ENCODE measurements around the gene UCHL5. TPM values are rescaled to one million over a fixed set of nuclear protein-coding genes. Genes with fewer than 3 reads are reported as not detected.

The UCHL5 gene
- total RNA-seq, 1 donor, result 34.4 TPM

- H3K4me3 ChIP-seq (ENCODE audit: insufficient read depth, low read length), result no peak overlapping the region
- H3K36me3 ChIP-seq (ENCODE audit: insufficient read depth, low read length), result peaks cover 26% of the 10 kb centered on the region
- H4K20me1 ChIP-seq (ENCODE audit: insufficient read depth, low read length), result peaks cover 2% of the 10 kb centered on the region
- peaks cover 49% of the 10 kb centered on the region for H3K79me2 ChIP-seq (ENCODE audit: insufficient read depth, low read length)
- H3K4me1 ChIP-seq (ENCODE audit: insufficient read depth, low read length), result peaks cover 13% of the 10 kb centered on the region
- H3K4me2 ChIP-seq (ENCODE audit: insufficient read depth, low read length), result no peak overlapping the region
- TF ChIP-seq CTCF (IDR thresholded peaks at IDR 0.05; ENCODE audit: extremely low read depth, low read depth, low read length), result no peak
- no peak for DNase-seq (ENCODE audit: insufficient read length, low spot score, missing footprints)
- no peak overlapping the region for H3K27ac ChIP-seq (ENCODE audit: low read depth, low read length)
- H3K9me3 ChIP-seq (ENCODE audit: low read depth, low read length), result no peaks in the 10 kb centered on the region
- no peak overlapping the region for H2AFZ ChIP-seq (ENCODE audit: low read length)
- H3K27me3 ChIP-seq (ENCODE audit: insufficient read depth, low read length), result no peaks in the 10 kb centered on the region
These were observed 43.5 kb upstream of the UCHL5 start for GRCh38 chr1:193102662-193103061.

GRCh38 chr1:193094112-193094511 lies 35.0 kb upstream of the UCHL5 start:
- Histone ChIP-seq H3K4me1 (ENCODE audit: insufficient read depth, low read length) (no peaks in the 10 kb centered on the region), H3K27ac (ENCODE audit: low read depth, low read length) (no peak overlapping the region), H3K9me3 (ENCODE audit: low read depth, low read length) (no peaks in the 10 kb centered on the region), H3K36me3 (ENCODE audit: insufficient read depth, low read length) (peaks cover 51% of the 10 kb centered on the region), H3K4me3 (ENCODE audit: insufficient read depth, low read length) (no peak overlapping the region), H4K20me1 (ENCODE audit: insufficient read depth, low read length) (no peaks in the 10 kb centered on the region), H3K4me2 (ENCODE audit: insufficient read depth, low read length) (no peak overlapping the region), H3K27me3 (ENCODE audit: insufficient read depth, low read length) (no peaks in the 10 kb centered on the region), H3K79me2 (ENCODE audit: insufficient read depth, low read length) (peaks cover under 1% of the 10 kb centered on the region), H2AFZ (ENCODE audit: low read length) (no peak overlapping the region)
- no peak for DNase-seq (ENCODE audit: insufficient read length, low spot score, missing footprints)
- no peak for TF ChIP-seq CTCF (IDR thresholded peaks at IDR 0.05; ENCODE audit: extremely low read depth, low read depth, low read length)

GRCh38 chr1:193090865-193091264 lies 31.7 kb upstream of the UCHL5 start:
- no peak for TF ChIP-seq CTCF (IDR thresholded peaks at IDR 0.05; ENCODE audit: extremely low read depth, low read depth, low read length)
- H3K27ac ChIP-seq (ENCODE audit: low read depth, low read length), result no peak overlapping the region
- peaks cover 35% of the 10 kb centered on the region for H3K36me3 ChIP-seq (ENCODE audit: insufficient read depth, low read length)
- H3K4me2 ChIP-seq (ENCODE audit: insufficient read depth, low read length), result no peak overlapping the region
- DNase-seq (ENCODE audit: insufficient read length, low spot score, missing footprints), result no peak
- no peak overlapping the region for H2AFZ ChIP-seq (ENCODE audit: low read length)
- H3K4me1 ChIP-seq (ENCODE audit: insufficient read depth, low read length), result no peaks in the 10 kb centered on the region
- no peaks in the 10 kb centered on the region for H3K79me2 ChIP-seq (ENCODE audit: insufficient read depth, low read length)
- H3K4me3 ChIP-seq (ENCODE audit: insufficient read depth, low read length), result no peak overlapping the region
- no peaks in the 10 kb centered on the region for H3K27me3 ChIP-seq (ENCODE audit: insufficient read depth, low read length)
- H3K9me3 ChIP-seq (ENCODE audit: low read depth, low read length), result no peaks in the 10 kb centered on the region
- H4K20me1 ChIP-seq (ENCODE audit: insufficient read depth, low read length), result no peaks in the 10 kb centered on the region

- H3K36me3 ChIP-seq (ENCODE audit: insufficient read depth, low read length), result peaks cover 41% of the 10 kb centered on the region
- H2AFZ ChIP-seq (ENCODE audit: low read length), result no peak overlapping the region
- TF ChIP-seq CTCF (IDR thresholded peaks at IDR 0.05; ENCODE audit: extremely low read depth, low read depth, low read length), result no peak
- H3K4me3 ChIP-seq (ENCODE audit: insufficient read depth, low read length), result no peak overlapping the region
- H4K20me1 ChIP-seq (ENCODE audit: insufficient read depth, low read length), result no peaks in the 10 kb centered on the region
- H3K4me2 ChIP-seq (ENCODE audit: insufficient read depth, low read length), result no peak overlapping the region
- H3K27me3 ChIP-seq (ENCODE audit: insufficient read depth, low read length), result no peaks in the 10 kb centered on the region
- no peak overlapping the region for H3K27ac ChIP-seq (ENCODE audit: low read depth, low read length)
- H3K9me3 ChIP-seq (ENCODE audit: low read depth, low read length), result no peaks in the 10 kb centered on the region
- H3K79me2 ChIP-seq (ENCODE audit: insufficient read depth, low read length), result no peaks in the 10 kb centered on the region
- no peak for DNase-seq (ENCODE audit: insufficient read length, low spot score, missing footprints)
- no peaks in the 10 kb centered on the region for H3K4me1 ChIP-seq (ENCODE audit: insufficient read depth, low read length)
These were observed 28.7 kb upstream of the UCHL5 start for GRCh38 chr1:193087893-193088292.

Measured in osteoblast (primary cell).